Esophagus (tissue), 2 donors: ENCODE results near the gene STT3B. TPM values are rescaled to one million over a fixed set of nuclear protein-coding genes. Genes with fewer than 3 reads are reported as not detected.

Source experiments
- H3K27ac ChIP-seq, 2 donors: one replicate each; pipeline ENCODE4 v1.5.1; 2013; ENCODE audit warnings: low read depth in 2 of 2, mild to moderate bottlenecking in 2 of 2, inconsistent platforms in 1 of 2, low read length in 1 of 2, moderate library complexity in 1 of 2
- H3K27me3 ChIP-seq, 2 donors: one replicate each; pipeline ENCODE4 v1.6.1; 2013; ENCODE audit warnings: low read length in 2 of 2, control low read depth in 1 of 2, mild to moderate bottlenecking in 1 of 2; ENCODE audit not compliant: insufficient read depth in 2 of 2, control insufficient read depth in 1 of 2
- H3K36me3 ChIP-seq, 2 donors: one replicate each; pipeline ENCODE4 v1.6.1; 2013; ENCODE audit warnings: low read length in 1 of 2; ENCODE audit not compliant: control insufficient read depth in 2 of 2, insufficient read depth in 2 of 2
- H3K4me1 ChIP-seq, 2 donors: one replicate each; pipeline ENCODE4 v1.6.1; 2013; ENCODE audit warnings: low read length in 1 of 2; ENCODE audit not compliant: control insufficient read depth in 2 of 2, insufficient read depth in 2 of 2
- H3K4me3 ChIP-seq, 2 donors: one replicate each; pipeline ENCODE4 v1.5.1; 2013; ENCODE audit warnings: low read length in 2 of 2, mild to moderate bottlenecking in 2 of 2, low read depth in 1 of 2, moderate library complexity in 1 of 2
- H3K9me3 ChIP-seq, 2 donors: one replicate each; pipeline ENCODE4 v1.6.1; 2013; ENCODE audit warnings: mild to moderate bottlenecking in 2 of 2, low read depth in 1 of 2, low read length in 1 of 2, moderate library complexity in 1 of 2; ENCODE audit not compliant: control insufficient read depth in 2 of 2, insufficient read depth in 1 of 2
- WGBS, 2 donors: extraction: QIAGEN DNeasy Blood & Tissue Kit; methylation state at CpG; one replicate each; pipeline ENCODE4 v1.1.7; 2013; 5-methylcytosine and 5-hydroxymethylcytosine counted together
- polyA plus RNA-seq, 2 donors: library from polyadenylated mRNA; stranded (reverse); fragments of 200-250 nt; gene quantifications; one replicate each; pipeline ENCODE4 v1.2.3, GENCODE V29; 2013
- donor health status: healthy with polysubstance abuse.
- donor health status: Bipolar disorder and iron deficiency.

The STT3B gene
- polyA plus RNA-seq, 2 donors: 31.1 to 38.4 TPM

GRCh38 chr3:31514570-31514969 is 18.2 kb upstream of the STT3B start:
- Histone ChIP-seq H3K36me3 (no peaks in the 10 kb centered on the region), H3K4me3 (no peak overlapping the region), H3K27me3 (no peaks in the 10 kb centered on the region), H3K9me3 (no peaks in the 10 kb centered on the region), H3K4me1 (no peaks in the 10 kb centered on the region), H3K27ac (no peak overlapping the region)
- WGBS, 2 donors: 91 to 92% methylated on average over 5 of the region's 5 CpGs

GRCh38 chr3:31515486-31516284 is 17.0 kb upstream of the STT3B start:
- Histone ChIP-seq H3K4me1 (no peaks in the 10 kb centered on the region), H3K27me3 (no peaks in the 10 kb centered on the region), H3K9me3 (no peaks in the 10 kb centered on the region), H3K27ac (no peak overlapping the region), H3K36me3 (no peaks in the 10 kb centered on the region), H3K4me3 (no peak overlapping the region)
- WGBS, 2 donors: 87 to 98% methylated on average over 2 of the region's 2 CpGs

GRCh38 chr3:31516757-31517156 is 16.0 kb upstream of the STT3B start:
- Histone ChIP-seq H3K27me3 (no peaks in the 10 kb centered on the region), H3K36me3 (no peaks in the 10 kb centered on the region), H3K9me3 (no peaks in the 10 kb centered on the region), H3K4me3 (no peak overlapping the region), H3K4me1 (no peaks in the 10 kb centered on the region), H3K27ac (no peak overlapping the region)
- 88 to 90% methylated on average over 3 of the region's 3 CpGs for WGBS, 2 donors

GRCh38 chr3:31521468-31521867 is 11.3 kb upstream of the STT3B start:
- Histone ChIP-seq H3K4me1 (peaks cover 0 to 2% of the 10 kb centered on the region in 2 donors), H3K9me3 (no peaks in the 10 kb centered on the region), H3K36me3 (no peaks in the 10 kb centered on the region), H3K4me3 (no peak overlapping the region), H3K27ac (no peak overlapping the region), H3K27me3 (no peaks in the 10 kb centered on the region)
- WGBS, 2 donors: 96 to 98% methylated on average over 2 of the region's 2 CpGs

GRCh38 chr3:31522152-31522551 is 10.6 kb upstream of the STT3B start:
- H3K4me3 ChIP-seq: no peak overlapping the region
- no peaks in the 10 kb centered on the region for H3K27me3 ChIP-seq
- no peaks in the 10 kb centered on the region for H3K9me3 ChIP-seq
- no peaks in the 10 kb centered on the region for H3K36me3 ChIP-seq
- WGBS, 2 donors: 68 to 83% methylated on average over 1 of the region's 1 CpG
- peaks cover 0 to 2% of the 10 kb centered on the region in 2 donors for H3K4me1 ChIP-seq
- H3K27ac ChIP-seq: no peak overlapping the region

GRCh38 chr3:31523543-31523942 is 9.2 kb upstream of the STT3B start:
- 97% methylated on average over 1 of the region's 1 CpG for WGBS, 2 donors
- H3K4me3 ChIP-seq: no peak overlapping the region
- H3K9me3 ChIP-seq: no peaks in the 10 kb centered on the region
- peaks cover 0 to 2% of the 10 kb centered on the region in 2 donors for H3K4me1 ChIP-seq
- H3K36me3 ChIP-seq: no peaks in the 10 kb centered on the region
- no peak overlapping the region for H3K27ac ChIP-seq
- H3K27me3 ChIP-seq: no peaks in the 10 kb centered on the region

- Histone ChIP-seq H3K4me1 (peaks cover 0 to 2% of the 10 kb centered on the region in 2 donors), H3K27ac (no peak overlapping the region), H3K9me3 (no peaks in the 10 kb centered on the region), H3K4me3 (no peak overlapping the region), H3K36me3 (no peaks in the 10 kb centered on the region), H3K27me3 (no peaks in the 10 kb centered on the region)
Measured at GRCh38 chr3:31525532-31525931, 7.2 kb upstream of the STT3B start.

GRCh38 chr3:31529421-31529820 is 3.3 kb upstream of the STT3B start:
- H3K36me3 ChIP-seq: no peaks in the 10 kb centered on the region
- H3K27ac ChIP-seq: no peak overlapping the region
- no peaks in the 10 kb centered on the region for H3K9me3 ChIP-seq
- WGBS, 2 donors: 0 to 26% methylated on average over 1 of the region's 1 CpG
- H3K27me3 ChIP-seq: no peaks in the 10 kb centered on the region
- no peaks in the 10 kb centered on the region for H3K4me1 ChIP-seq
- H3K4me3 ChIP-seq: no peak overlapping the region

GRCh38 chr3:31530039-31530959 is 2.4 kb upstream of the STT3B start:
- Histone ChIP-seq H3K9me3 (no peaks in the 10 kb centered on the region), H3K4me3 (no peak overlapping the region), H3K27me3 (no peaks in the 10 kb centered on the region), H3K4me1 (no peaks in the 10 kb centered on the region), H3K36me3 (no peaks in the 10 kb centered on the region), H3K27ac (no peak overlapping the region)
- 89 to 92% methylated on average over 11 of the region's 11 CpGs for WGBS, 2 donors
